ENCODE results near the gene PITHD1.

GRCh38 chr1:23801876-23802275, 23.7 kb downstream of the PITHD1 start:
- TF ChIP-seq, protein P1, sequence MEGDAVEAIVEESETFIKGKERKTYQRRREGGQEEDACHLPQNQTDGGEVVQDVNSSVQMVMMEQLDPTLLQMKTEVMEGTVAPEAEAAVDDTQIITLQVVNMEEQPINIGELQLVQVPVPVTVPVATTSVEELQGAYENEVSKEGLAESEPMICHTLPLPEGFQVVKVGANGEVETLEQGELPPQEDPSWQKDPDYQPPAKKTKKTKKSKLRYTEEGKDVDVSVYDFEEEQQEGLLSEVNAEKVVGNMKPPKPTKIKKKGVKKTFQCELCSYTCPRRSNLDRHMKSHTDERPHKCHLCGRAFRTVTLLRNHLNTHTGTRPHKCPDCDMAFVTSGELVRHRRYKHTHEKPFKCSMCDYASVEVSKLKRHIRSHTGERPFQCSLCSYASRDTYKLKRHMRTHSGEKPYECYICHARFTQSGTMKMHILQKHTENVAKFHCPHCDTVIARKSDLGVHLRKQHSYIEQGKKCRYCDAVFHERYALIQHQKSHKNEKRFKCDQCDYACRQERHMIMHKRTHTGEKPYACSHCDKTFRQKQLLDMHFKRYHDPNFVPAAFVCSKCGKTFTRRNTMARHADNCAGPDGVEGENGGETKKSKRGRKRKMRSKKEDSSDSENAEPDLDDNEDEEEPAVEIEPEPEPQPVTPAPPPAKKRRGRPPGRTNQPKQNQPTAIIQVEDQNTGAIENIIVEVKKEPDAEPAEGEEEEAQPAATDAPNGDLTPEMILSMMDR (IDR thresholded peaks at IDR 0.05; ENCODE audit: extremely low read depth in 1 of 2, insufficient read depth in 1 of 2, low read depth in 1 of 2, low read length in 2 of 2), result no peak
- no peak for TF ChIP-seq FOS (IDR thresholded peaks at IDR 0.05; ENCODE audit: borderline replicate concordance, insufficient read depth, low read length)
